HUES48 (cell line): Measurements from ENCODE around the gene SLC40A1.

Source experiments
- H3K27ac ChIP-seq: one replicate; pipeline ENCODE4 v1.7.0; 2013; ENCODE audit warnings: low read depth, low read length, inconsistent platforms
- H3K27me3 ChIP-seq: 2 replicates; pipeline ENCODE4 v1.6.1; 2013; ENCODE audit warnings: mild to moderate bottlenecking, low read length; ENCODE audit not compliant: control insufficient read depth, insufficient read depth
- H3K36me3 ChIP-seq: 2 replicates; pipeline ENCODE4 v1.6.1; 2013; ENCODE audit warnings: low read length; ENCODE audit not compliant: control insufficient read depth, insufficient read depth
- H3K4me1 ChIP-seq: 2 replicates; pipeline ENCODE4 v1.6.1; 2013; ENCODE audit warnings: mild to moderate bottlenecking, low read length; ENCODE audit not compliant: control insufficient read depth, insufficient read depth
- H3K4me3 ChIP-seq: 2 replicates; pipeline ENCODE4 v1.5.1; 2013; ENCODE audit warnings: mild to moderate bottlenecking, low read depth, low read length
- H3K9ac ChIP-seq: 2 replicates; pipeline ENCODE4 v1.6.1; 2013; ENCODE audit warnings: mild to moderate bottlenecking, low read depth, low read length, moderate library complexity
- H3K9me3 ChIP-seq: 2 replicates; pipeline ENCODE4 v1.6.1; 2013; ENCODE audit warnings: low read length; ENCODE audit not compliant: control insufficient read depth, insufficient read depth

The SLC40A1 gene

GRCh38 chr2:189582140-189582808 lies 1.7 kb upstream of the SLC40A1 start:
- Histone ChIP-seq H3K9ac (no peak overlapping the region), H3K36me3 (no peaks in the 10 kb centered on the region), H3K4me1 (peaks cover 14% of the 10 kb centered on the region), H3K27me3 (peaks cover 87% of the 10 kb centered on the region), H3K9me3 (no peaks in the 10 kb centered on the region), H3K27ac (no peak overlapping the region), H3K4me3 (peak overlapping the region; percentile 76; the same call in 1 of the 2 replicates)

GRCh38 chr2:189581354-189582139 lies 961 bp upstream of the SLC40A1 start:
- Histone ChIP-seq H3K27me3 (peaks cover 94% of the 10 kb centered on the region), H3K27ac (no peak overlapping the region), H3K36me3 (no peaks in the 10 kb centered on the region), H3K4me1 (peaks cover 14% of the 10 kb centered on the region), H3K4me3 (peak overlapping the region; percentile 76), H3K9me3 (no peaks in the 10 kb centered on the region), H3K9ac (no peak overlapping the region)

- peak overlapping the region; percentile 76 for H3K4me3 ChIP-seq
- H3K27me3 ChIP-seq = peaks cover 99% of the 10 kb centered on the region
- H3K9ac ChIP-seq = no peak overlapping the region
- H3K4me1 ChIP-seq = peaks cover 14% of the 10 kb centered on the region
- H3K9me3 ChIP-seq = no peaks in the 10 kb centered on the region
- H3K36me3 ChIP-seq = no peaks in the 10 kb centered on the region
- peak overlapping the region; percentile 3 for H3K27ac ChIP-seq
Observed at GRCh38 chr2:189580241-189580651, 340 bp downstream of the SLC40A1 start.

- H3K27ac ChIP-seq = no peak overlapping the region
Observed at GRCh38 chr2:189579585-189580186, 900 bp downstream of the SLC40A1 start.

GRCh38 chr2:189578272-189578950 lies 2.2 kb downstream of the SLC40A1 start:
- H3K27me3 ChIP-seq = peaks cover 98% of the 10 kb centered on the region
- H3K36me3 ChIP-seq = no peaks in the 10 kb centered on the region
- H3K4me3 ChIP-seq = no peak overlapping the region
- H3K27ac ChIP-seq = no peak overlapping the region
- no peaks in the 10 kb centered on the region for H3K9me3 ChIP-seq
- H3K9ac ChIP-seq = no peak overlapping the region
- H3K4me1 ChIP-seq = peaks cover 14% of the 10 kb centered on the region

More at GRCh38 chr2:189579585-189580186, 900 bp downstream of the SLC40A1 start:
- H3K9me3 ChIP-seq = no peaks in the 10 kb centered on the region
- peaks cover 99% of the 10 kb centered on the region for H3K27me3 ChIP-seq
- H3K4me1 ChIP-seq = peaks cover 14% of the 10 kb centered on the region
- H3K9ac ChIP-seq = no peak overlapping the region
- peak overlapping the region; percentile 76 for H3K4me3 ChIP-seq
- H3K36me3 ChIP-seq = no peaks in the 10 kb centered on the region

GRCh38 chr2:189577121-189577520 lies 3.5 kb downstream of the SLC40A1 start:
- Histone ChIP-seq H3K9me3 (no peaks in the 10 kb centered on the region), H3K9ac (no peak overlapping the region), H3K4me3 (no peak overlapping the region), H3K27ac (no peak overlapping the region), H3K27me3 (peaks cover 86% of the 10 kb centered on the region), H3K4me1 (peaks cover 14% of the 10 kb centered on the region), H3K36me3 (no peaks in the 10 kb centered on the region)

- Histone ChIP-seq H3K27ac (no peak overlapping the region), H3K36me3 (no peaks in the 10 kb centered on the region), H3K4me3 (no peak overlapping the region), H3K27me3 (peaks cover 79% of the 10 kb centered on the region), H3K4me1 (peaks cover 9% of the 10 kb centered on the region), H3K9me3 (no peaks in the 10 kb centered on the region), H3K9ac (no peak overlapping the region)
Observed at GRCh38 chr2:189576396-189576795, 4.2 kb downstream of the SLC40A1 start.

- no peak overlapping the region for H3K9ac ChIP-seq
- peaks cover 64% of the 10 kb centered on the region for H3K27me3 ChIP-seq
- H3K9me3 ChIP-seq = no peaks in the 10 kb centered on the region
- no peak overlapping the region for H3K27ac ChIP-seq
- H3K36me3 ChIP-seq = no peaks in the 10 kb centered on the region
- H3K4me3 ChIP-seq = no peak overlapping the region
- peaks cover 4% of the 10 kb centered on the region for H3K4me1 ChIP-seq
Observed at GRCh38 chr2:189574793-189575475, 5.7 kb downstream of the SLC40A1 start.

GRCh38 chr2:189570570-189571031 lies 10.0 kb downstream of the SLC40A1 start:
- Histone ChIP-seq H3K9ac (no peak overlapping the region), H3K9me3 (no peaks in the 10 kb centered on the region), H3K27me3 (peaks cover 22% of the 10 kb centered on the region), H3K4me3 (no peak overlapping the region), H3K36me3 (no peaks in the 10 kb centered on the region), H3K27ac (no peak overlapping the region), H3K4me1 (no peaks in the 10 kb centered on the region)

- Histone ChIP-seq H3K9me3 (no peaks in the 10 kb centered on the region), H3K9ac (no peak overlapping the region), H3K27me3 (peaks cover 11% of the 10 kb centered on the region; the same call in 1 of the 2 replicates), H3K4me1 (no peaks in the 10 kb centered on the region), H3K4me3 (no peak overlapping the region), H3K36me3 (no peaks in the 10 kb centered on the region), H3K27ac (no peak overlapping the region)
Observed at GRCh38 chr2:189569295-189569910, 11.2 kb downstream of the SLC40A1 start.
